SK-N-SH (cell line): ENCODE measurements around the gene NOXA1. TPM values are rescaled to one million over a fixed set of nuclear protein-coding genes. Genes with fewer than 3 reads are reported as not detected.

Experiments used
- CTCF ChIA-PET: fragments of 300-600, 350-600 bp; formaldehyde crosslinking; extraction: SDS; loops from one replicate; lab custom pipeline; 2021; lab: Yijun Ruan, JAX
- POLR2A ChIA-PET: fragments of 350-600 bp; sonication (Branson Sonifier 250); formaldehyde crosslinking; extraction: SDS; loops from one replicate; lab custom pipeline; 2020; ENCODE audit warnings: antibody characterized with exemption, inconsistent platforms; lab: Yijun Ruan, JAX
- DNase-seq: peaks from one replicate; pipeline ENCODE4 v3.0.0; 2012
- H2AFZ ChIP-seq: fragments of 200-600 bp; sonication (generic); 2 replicates; pipeline ENCODE4 v1.8.1; 2016; ENCODE audit warnings: antibody characterized with exemption, mild to moderate bottlenecking, low read depth
- H3F3A ChIP-seq: fragments of 200-600 bp; sonication (generic); replicated peaks from 2 replicates; pipeline ENCODE3; 2016; ENCODE audit warnings: antibody characterized with exemption, mild to moderate bottlenecking; ENCODE audit not compliant: insufficient read depth
- H3K27ac ChIP-seq, 2 experiments: fragments of 200-500 bp in 1 of 2; fragments of 200-600 bp in 1 of 2; sonication (Bioruptor generic) in 1 of 2; sonication (generic), shearing (Covaris generic) in 1 of 2; 2 replicates each; pipeline versions ENCODE4 v1.5.1 to v1.6.1; 2014 to 2016; ENCODE audit warnings: low read depth in 2 of 2, inconsistent platforms in 1 of 2, low read length in 1 of 2, mild to moderate bottlenecking in 1 of 2, mixed read lengths in 1 of 2
- H3K27me3 ChIP-seq: fragments of 200-600 bp; sonication (generic), shearing (Covaris generic); 2 replicates; pipeline ENCODE4 v1.6.1; 2016; ENCODE audit warnings: mixed run types; ENCODE audit not compliant: insufficient read depth
- H3K36me3 ChIP-seq, 2 experiments: fragments of 200-500 bp in 1 of 2; fragments of 200-600 bp in 1 of 2; sonication (Bioruptor generic) in 1 of 2; sonication (generic) in 1 of 2; replicated peaks in 1 of 2; 2 replicates each; pipeline versions ENCODE3 to v1.5.1; 2014 to 2016; ENCODE audit warnings: low read length in 1 of 2, mild to moderate bottlenecking in 1 of 2; ENCODE audit not compliant: insufficient read depth in 2 of 2, control insufficient read depth in 1 of 2
- H3K4me1 ChIP-seq, 2 experiments: fragments of 200-500 bp in 1 of 2; fragments of 200-600 bp in 1 of 2; sonication (Bioruptor generic) in 1 of 2; sonication (generic), shearing (Covaris generic) in 1 of 2; 2 replicates each; pipeline versions ENCODE4 v1.5.1 to v1.6.1; 2014 to 2016; ENCODE audit warnings: low read depth in 1 of 2, low read length in 1 of 2, mixed run types in 1 of 2; ENCODE audit not compliant: insufficient read depth in 2 of 2, control insufficient read depth in 1 of 2
- H3K4me2 ChIP-seq: fragments of 200-600 bp; sonication (generic), shearing (Covaris generic); 2 replicates; pipeline ENCODE4 v1.6.1; 2017; ENCODE audit warnings: mixed run types
- H3K4me3 ChIP-seq, 2 experiments: fragments of 200-500 bp in 1 of 2; fragments of 200-600 bp in 1 of 2; sonication (Bioruptor generic) in 1 of 2; sonication (generic), shearing (Covaris generic) in 1 of 2; 2 replicates each; pipeline versions ENCODE4 v1.5.1 to v1.8.1; 2014 to 2016; ENCODE audit warnings: low read depth in 2 of 2, inconsistent platforms in 1 of 2, low read length in 1 of 2, mild to moderate bottlenecking in 1 of 2, mixed read lengths in 1 of 2, moderate library complexity in 1 of 2
- H3K79me2 ChIP-seq: fragments of 200-600 bp; sonication (generic); 2 replicates; pipeline ENCODE4 v1.8.1; 2017; ENCODE audit warnings: mild to moderate bottlenecking; ENCODE audit not compliant: insufficient read depth
- H3K9ac ChIP-seq: fragments of 200-600 bp; sonication (generic); 2 replicates; pipeline ENCODE4 v1.6.1; 2017; ENCODE audit warnings: mixed run types
- H3K9me2 ChIP-seq: fragments of 200-600 bp; sonication (generic); 2 replicates; pipeline ENCODE4 v1.6.1; 2017; ENCODE audit warnings: mixed run types
- H3K9me3 ChIP-seq: fragments of 200-600 bp; sonication (generic); 2 replicates; pipeline ENCODE4 v1.6.1; 2017; ENCODE audit warnings: mixed run types, mild to moderate bottlenecking, moderate library complexity
- H4K20me1 ChIP-seq: fragments of 200-600 bp; sonication (generic); 2 replicates; pipeline ENCODE4 v1.6.1; 2017; ENCODE audit warnings: mild to moderate bottlenecking, mixed run types; ENCODE audit not compliant: insufficient read depth
- CTCF ChIP-seq: fragments of 200-600 bp; sonication (generic); IDR thresholded peaks from 2 replicates; pipeline ENCODE4 v1.6.1; 2017; ENCODE audit warnings: antibody characterized with exemption, mild to moderate bottlenecking, moderate library complexity
- ELF1 ChIP-seq: IDR thresholded peaks from 2 replicates; pipeline ENCODE4 v1.4.0; 2012
- EP300 ChIP-seq, 2 experiments: IDR thresholded peaks; 2 replicates each; pipeline versions ENCODE4 v1.4.0 to v1.6.1; 2012; ENCODE audit warnings: borderline replicate concordance in 1 of 2, low read depth in 1 of 2, low read length in 1 of 2
- FOXJ3 ChIP-seq: sonication (generic); formaldehyde crosslinking; IDR thresholded peaks from 2 replicates; pipeline ENCODE4 v1.5.1; 2020; ENCODE audit warnings: mild to moderate bottlenecking, missing genetic modification reagents
- GABPA ChIP-seq: IDR thresholded peaks from 2 replicates; pipeline ENCODE4 v1.4.0; 2012; ENCODE audit warnings: low read depth, mild to moderate bottlenecking
- IRF3 ChIP-seq: fragments of 150-350 bp; IDR thresholded peaks from 2 replicates; pipeline ENCODE4 v1.6.1; 2016; ENCODE audit warnings: mild to moderate bottlenecking, low read depth, low read length
- MEF2A ChIP-seq: IDR thresholded peaks from 2 replicates; pipeline ENCODE4 v1.4.0; 2012; ENCODE audit warnings: low read depth, borderline replicate concordance
- NRF1 ChIP-seq: IDR thresholded peaks from 2 replicates; pipeline ENCODE4 v1.6.1; 2012; ENCODE audit warnings: low read depth, mild to moderate bottlenecking, low read length
- PBX3 ChIP-seq: IDR thresholded peaks from 2 replicates; pipeline ENCODE4; 2012
- POLR2AphosphoS5 ChIP-seq: IDR thresholded peaks from 2 replicates; pipeline ENCODE4 v1.6.1; 2012; ENCODE audit warnings: low read depth, low read length
- RAD21 ChIP-seq: IDR thresholded peaks from 2 replicates; pipeline ENCODE4 v1.6.1; 2012; ENCODE audit warnings: mild to moderate bottlenecking, low read length
- SIN3A ChIP-seq: IDR thresholded peaks from 2 replicates; pipeline ENCODE4 v1.6.1; 2012; ENCODE audit warnings: low read depth, mild to moderate bottlenecking, low read length, moderate library complexity, borderline replicate concordance
- TAF1 ChIP-seq: IDR thresholded peaks from 2 replicates; pipeline ENCODE4 v1.6.1; 2012; ENCODE audit warnings: low read depth, mild to moderate bottlenecking, low read length, moderate library complexity, borderline replicate concordance
- TCF12 ChIP-seq: IDR thresholded peaks from 2 replicates; pipeline ENCODE4 v1.4.0; 2012
- USF2 ChIP-seq: fragments of 150-350 bp; IDR thresholded peaks from 2 replicates; pipeline ENCODE4 v1.6.1; 2017; ENCODE audit warnings: antibody characterized with exemption, low read length, low read depth, borderline replicate concordance
- WGBS: methylation state at CpG from one replicate; pipeline ENCODE4 v1.1.6; 2017; ENCODE audit warnings: low lambda C conversion rate; 5-methylcytosine and 5-hydroxymethylcytosine counted together
- polyA plus RNA-seq, 3 experiments: library from polyadenylated mRNA; depleted of rRNA; stranded (reverse); fragments of >200 nt; gene quantifications; 2 replicates each; pipeline ENCODE4 v1.2.3, GENCODE V29; 2012

Gene NOXA1
- polyA plus RNA-seq, 1 of the 3 experiments (the other 2 are of a cell fraction): 0.39 TPM

- ChIA-PET POLR2A (interaction anchor here (0.7 to 0.8 kb wide), 2 partner anchors 26 to 136 kb away, joined by 3 read pairs; partner anchors contain the start of genes EXD3 and NOXA1), CTCF (no interaction called here)
- H3K36me3 ChIP-seq: peaks cover 3 to 25% of the 10 kb centered on the region in 2 experiments
- no peak overlapping the region; a peak in 1 of 4 replicates for H3K27ac ChIP-seq
- H2AFZ ChIP-seq: no peak overlapping the region
- peaks cover 0 to 11% of the 10 kb centered on the region in 2 experiments; a peak in 2 of 4 replicates for H3K4me1 ChIP-seq
- peaks cover 3% of the 10 kb centered on the region for H3F3A ChIP-seq
- H3K9ac ChIP-seq: no peak overlapping the region
- no peaks in the 10 kb centered on the region for H4K20me1 ChIP-seq
- H3K79me2 ChIP-seq: no peaks in the 10 kb centered on the region
- no peaks in the 10 kb centered on the region for H3K9me2 ChIP-seq
- no peaks in the 10 kb centered on the region for H3K9me3 ChIP-seq
- DNase-seq: no peak
- H3K4me3 ChIP-seq: no peak overlapping the region
- H3K4me2 ChIP-seq: no peak overlapping the region
- TF ChIP-seq SIN3A (no peak), RAD21 (no peak), TAF1 (no peak), ELF1 (no peak), CTCF (no peak), FOXJ3 (CRISPR knock-in tag) (no peak), TCF12 (no peak), IRF3 (no peak), GABPA (no peak), PBX3 (no peak), POLR2AphosphoS5 (no peak), EP300 (IDR thresholded peaks at IDR 0.05; ENCODE audit: borderline replicate concordance in 1 of 2, low read depth in 1 of 2, low read length in 1 of 2) (no peak), USF2 (no peak), MEF2A (no peak), NRF1 (no peak)
- WGBS: 85% methylated on average over 15 of the region's 36 CpGs
- no peaks in the 10 kb centered on the region for H3K27me3 ChIP-seq
Measured at GRCh38 chr9:137449081-137449844, 26.1 kb downstream of the NOXA1 start.
